ENCODE data around the gene SKAP1.

DNA sequence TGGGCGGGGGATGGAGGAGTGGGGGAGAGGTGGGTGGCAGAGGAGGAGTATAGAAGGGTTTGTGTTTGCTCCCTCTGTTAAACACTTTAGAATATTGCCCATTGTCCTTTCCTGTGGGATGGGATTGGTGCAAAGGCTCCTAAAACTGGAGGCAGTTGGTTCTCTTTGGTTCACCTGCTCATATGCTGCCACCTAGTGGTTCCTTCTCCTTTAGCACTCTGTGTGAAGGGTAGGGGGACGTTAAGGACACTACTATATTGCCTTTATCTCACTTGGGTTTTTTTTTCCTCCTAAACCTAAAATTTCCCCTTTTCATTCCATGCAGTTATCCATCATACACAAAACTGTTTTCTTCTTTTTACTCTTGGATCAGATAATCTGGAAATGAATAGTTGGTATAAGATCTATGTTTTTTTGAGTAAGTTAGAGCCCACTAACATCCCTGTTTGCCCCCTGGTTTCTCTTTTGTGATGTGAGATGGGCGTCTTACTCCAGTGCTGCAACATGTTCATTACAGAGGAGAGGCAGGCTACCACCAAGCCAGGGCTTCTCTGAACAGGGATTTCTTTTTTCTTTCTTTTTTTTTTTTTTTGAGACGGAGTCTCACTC lies 298.7 kb downstream of the SKAP1 start:
- TF ChIP-seq, protein P1, sequence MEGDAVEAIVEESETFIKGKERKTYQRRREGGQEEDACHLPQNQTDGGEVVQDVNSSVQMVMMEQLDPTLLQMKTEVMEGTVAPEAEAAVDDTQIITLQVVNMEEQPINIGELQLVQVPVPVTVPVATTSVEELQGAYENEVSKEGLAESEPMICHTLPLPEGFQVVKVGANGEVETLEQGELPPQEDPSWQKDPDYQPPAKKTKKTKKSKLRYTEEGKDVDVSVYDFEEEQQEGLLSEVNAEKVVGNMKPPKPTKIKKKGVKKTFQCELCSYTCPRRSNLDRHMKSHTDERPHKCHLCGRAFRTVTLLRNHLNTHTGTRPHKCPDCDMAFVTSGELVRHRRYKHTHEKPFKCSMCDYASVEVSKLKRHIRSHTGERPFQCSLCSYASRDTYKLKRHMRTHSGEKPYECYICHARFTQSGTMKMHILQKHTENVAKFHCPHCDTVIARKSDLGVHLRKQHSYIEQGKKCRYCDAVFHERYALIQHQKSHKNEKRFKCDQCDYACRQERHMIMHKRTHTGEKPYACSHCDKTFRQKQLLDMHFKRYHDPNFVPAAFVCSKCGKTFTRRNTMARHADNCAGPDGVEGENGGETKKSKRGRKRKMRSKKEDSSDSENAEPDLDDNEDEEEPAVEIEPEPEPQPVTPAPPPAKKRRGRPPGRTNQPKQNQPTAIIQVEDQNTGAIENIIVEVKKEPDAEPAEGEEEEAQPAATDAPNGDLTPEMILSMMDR (conservative IDR thresholded peaks at IDR 0.05) = peak; percentile 91
- no peak for TF ChIP-seq ZFX (IDR thresholded peaks at IDR 0.05)

All from C4-2B (cell line).